ENCODE data around the gene MAFG. TPM values are rescaled to one million over a fixed set of nuclear protein-coding genes. Genes with fewer than 3 reads are reported as not detected.
A peak's percentile ranks its signal among the peaks of the same experiment; 100 is the strongest.

Gene MAFG
- total RNA-seq, 1 experiment from 2014 or later, result 25.2 TPM

GRCh38 chr17:81908793-81909192, 18.7 kb downstream of the MAFG start:
- DNase-seq (ENCODE audit: low read depth in 1 of 2, low spot score in 2 of 2), result no peak
- peaks cover 2% of the 10 kb centered on the region; the same call in 1 of the 2 replicates for H3K9me3 ChIP-seq (replicated peaks)
- H3K36me3 ChIP-seq, result peaks cover 89% of the 10 kb centered on the region
- H3K4me1 ChIP-seq (replicated peaks), result peaks cover 17% of the 10 kb centered on the region
- H3K27ac ChIP-seq, result no peak overlapping the region
- no peak overlapping the region for H3K4me3 ChIP-seq
- H3K27me3 ChIP-seq (replicated peaks), result no peaks in the 10 kb centered on the region

DNA sequence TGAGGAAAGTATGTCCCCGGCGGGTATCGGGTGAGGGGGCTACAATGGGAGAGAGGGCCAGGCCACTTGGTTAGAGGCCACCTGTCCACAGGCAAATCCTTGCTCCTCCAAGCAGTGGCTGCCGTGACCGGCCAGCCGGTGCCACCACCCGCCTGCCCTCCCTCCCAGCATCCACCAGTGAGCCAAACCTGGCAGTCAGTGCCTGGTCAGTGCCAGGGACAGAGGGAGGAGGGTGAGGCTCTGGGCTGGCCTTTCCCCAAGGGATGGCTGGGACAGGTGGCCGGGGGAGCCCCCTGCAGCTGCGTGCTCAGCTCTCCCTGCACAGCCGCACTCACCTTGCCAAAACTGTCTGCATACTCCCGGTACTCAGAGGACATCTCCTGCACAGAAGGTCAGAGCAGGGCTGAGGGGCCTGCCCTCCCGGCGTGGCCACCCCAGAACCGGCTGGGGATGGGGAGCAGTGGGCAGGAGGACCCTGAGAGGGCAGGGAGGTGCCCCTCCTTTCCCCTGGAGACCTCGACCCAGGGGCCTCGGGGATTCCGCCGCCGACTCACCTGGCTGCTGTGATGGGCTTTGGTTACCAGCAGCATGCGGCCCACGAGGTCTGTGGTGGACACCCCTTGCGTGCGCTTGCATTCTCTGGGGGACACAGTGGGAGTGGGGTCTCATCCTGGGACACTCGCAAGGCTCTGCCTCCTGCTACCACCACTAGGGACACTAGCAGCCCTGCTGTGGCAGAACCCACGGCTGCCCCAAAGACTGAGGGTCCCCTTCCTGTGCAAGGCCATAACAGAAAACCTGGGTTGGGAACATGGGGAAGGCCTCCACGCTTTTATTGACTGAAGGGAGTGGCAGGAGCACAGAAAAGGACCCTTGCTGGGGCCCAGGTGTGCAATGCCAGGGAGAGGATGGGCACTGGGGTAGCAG, 20.1 kb downstream of the MAFG start:
- Histone ChIP-seq H3K27me3 (replicated peaks) (no peaks in the 10 kb centered on the region), H3K9me3 (replicated peaks) (peaks cover 2% of the 10 kb centered on the region; the same call in 1 of the 2 replicates), H3K4me3 (no peak overlapping the region), H3K27ac (no peak overlapping the region), H3K36me3 (peaks cover 83% of the 10 kb centered on the region), H3K4me1 (replicated peaks) (peaks cover 22% of the 10 kb centered on the region)
- no peak for DNase-seq (ENCODE audit: low read depth in 1 of 2, low spot score in 2 of 2)

DNA sequence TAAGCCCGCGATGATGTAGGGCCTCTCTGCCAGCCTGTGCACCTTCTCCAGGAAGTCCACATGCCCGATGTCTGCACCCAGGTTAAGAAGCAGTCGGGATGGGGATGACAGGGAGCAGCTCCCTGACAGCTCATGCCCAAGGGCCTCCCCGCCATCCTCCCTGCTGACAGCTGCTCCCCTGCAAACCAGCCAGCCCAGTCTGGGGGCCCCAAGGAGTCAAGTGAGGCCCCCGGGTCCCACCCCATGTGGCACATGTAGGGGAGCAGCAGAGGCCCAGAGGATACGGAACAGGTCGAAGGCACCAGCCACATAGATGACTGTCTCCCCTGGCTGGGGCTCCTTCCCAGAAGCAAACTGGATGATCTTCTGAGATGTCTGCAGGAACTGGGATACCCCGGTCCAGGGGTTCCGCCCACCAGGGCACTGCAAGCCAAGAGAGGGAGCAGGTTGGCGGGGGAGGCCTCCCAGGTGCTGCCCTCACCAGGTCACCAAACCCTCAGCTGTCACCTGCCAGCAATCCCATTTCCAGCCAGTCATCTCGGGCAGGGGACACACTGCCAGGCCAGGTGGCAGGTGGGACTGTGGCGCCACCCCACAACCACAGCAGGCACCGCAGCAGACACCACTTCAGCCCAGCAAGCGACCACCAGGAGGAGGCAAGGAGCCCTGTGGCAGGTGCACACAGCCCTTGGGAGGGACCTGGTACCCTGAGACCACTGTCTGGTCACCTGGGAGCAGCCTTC, 20.9 kb downstream of the MAFG start:
- Histone ChIP-seq H3K4me1 (replicated peaks) (peaks cover 28% of the 10 kb centered on the region), H3K27me3 (replicated peaks) (no peaks in the 10 kb centered on the region), H3K9me3 (replicated peaks) (peaks cover 2% of the 10 kb centered on the region; the same call in 1 of the 2 replicates), H3K4me3 (no peak overlapping the region), H3K27ac (no peak overlapping the region), H3K36me3 (peaks cover 76% of the 10 kb centered on the region)
- no peak for DNase-seq (ENCODE audit: low read depth in 1 of 2, low spot score in 2 of 2)

GRCh38 chr17:81905993-81906392, 21.5 kb downstream of the MAFG start:
- no peak for DNase-seq (ENCODE audit: low read depth in 1 of 2, low spot score in 2 of 2)
- H3K4me1 ChIP-seq (replicated peaks), result peaks cover 28% of the 10 kb centered on the region

GRCh38 chr17:81905424-81905875, 22.1 kb downstream of the MAFG start:
- no peaks in the 10 kb centered on the region for H3K27me3 ChIP-seq (replicated peaks)
- peaks cover 79% of the 10 kb centered on the region for H3K36me3 ChIP-seq
- H3K27ac ChIP-seq, result no peak overlapping the region
- no peaks in the 10 kb centered on the region for H3K9me3 ChIP-seq (replicated peaks)
- peaks cover 25% of the 10 kb centered on the region for H3K4me1 ChIP-seq (replicated peaks)
- DNase-seq (ENCODE audit: low read depth in 1 of 2, low spot score in 2 of 2), result no peak
- no peak overlapping the region for H3K4me3 ChIP-seq

More at GRCh38 chr17:81905993-81906392, 21.5 kb downstream of the MAFG start:
- H3K27ac ChIP-seq, result no peak overlapping the region
- H3K36me3 ChIP-seq, result peaks cover 79% of the 10 kb centered on the region
- H3K27me3 ChIP-seq (replicated peaks), result no peaks in the 10 kb centered on the region
- peaks cover 2% of the 10 kb centered on the region; the same call in 1 of the 2 replicates for H3K9me3 ChIP-seq (replicated peaks)
- H3K4me3 ChIP-seq, result no peak overlapping the region

GRCh38 chr17:81904600-81905423, 22.7 kb downstream of the MAFG start:
- Histone ChIP-seq H3K4me1 (replicated peaks) (peaks cover 25% of the 10 kb centered on the region), H3K9me3 (replicated peaks) (no peaks in the 10 kb centered on the region), H3K27me3 (replicated peaks) (no peaks in the 10 kb centered on the region), H3K27ac (no peak overlapping the region), H3K36me3 (peaks cover 85% of the 10 kb centered on the region), H3K4me3 (no peak overlapping the region)
- no peak for DNase-seq (ENCODE audit: low read depth in 1 of 2, low spot score in 2 of 2)

DNA sequence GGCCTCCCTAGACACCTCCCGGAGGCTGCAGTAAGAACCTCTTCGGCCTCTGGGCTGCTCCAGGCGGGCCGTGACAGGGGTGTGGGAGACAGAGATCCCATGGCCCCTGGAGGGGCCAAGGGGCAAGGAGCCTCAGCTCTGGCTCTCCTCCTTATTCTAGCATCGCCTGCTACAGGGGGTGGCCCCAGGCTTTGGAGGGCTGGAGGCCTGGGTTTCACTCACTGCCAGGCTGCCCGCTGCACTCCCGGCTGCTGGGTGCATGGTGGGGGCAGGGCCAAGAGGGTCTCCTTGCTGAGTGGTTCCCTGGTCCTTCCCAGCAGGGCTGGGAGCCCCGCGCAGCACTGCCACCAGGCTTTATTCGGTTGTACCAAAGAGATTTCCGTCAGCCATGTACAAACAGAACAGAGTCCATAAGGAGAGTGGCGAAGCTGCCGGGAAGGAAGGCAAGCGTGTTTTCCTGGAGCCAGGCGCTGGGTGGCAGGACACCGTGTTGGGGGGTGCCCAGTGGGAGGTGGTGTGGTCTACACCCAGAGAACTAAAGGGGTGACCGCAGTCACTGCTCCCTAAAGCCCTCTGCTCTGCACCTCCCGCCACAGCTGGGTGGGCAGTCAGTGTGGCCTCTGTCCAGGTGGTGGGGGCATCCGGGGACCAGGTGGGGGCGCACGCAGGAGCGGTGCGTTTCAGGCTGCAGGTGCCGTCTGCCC, 23.5 kb downstream of the MAFG start:
- no peaks in the 10 kb centered on the region for H3K9me3 ChIP-seq (replicated peaks)
- peaks cover 33% of the 10 kb centered on the region for H3K4me1 ChIP-seq (replicated peaks)
- no peak overlapping the region for H3K4me3 ChIP-seq
- H3K36me3 ChIP-seq, result peaks cover 88% of the 10 kb centered on the region
- DNase-seq (ENCODE audit: low read depth in 1 of 2, low spot score in 2 of 2), result no peak
- H3K27ac ChIP-seq, result no peak overlapping the region
- H3K27me3 ChIP-seq (replicated peaks), result no peaks in the 10 kb centered on the region

DNA sequence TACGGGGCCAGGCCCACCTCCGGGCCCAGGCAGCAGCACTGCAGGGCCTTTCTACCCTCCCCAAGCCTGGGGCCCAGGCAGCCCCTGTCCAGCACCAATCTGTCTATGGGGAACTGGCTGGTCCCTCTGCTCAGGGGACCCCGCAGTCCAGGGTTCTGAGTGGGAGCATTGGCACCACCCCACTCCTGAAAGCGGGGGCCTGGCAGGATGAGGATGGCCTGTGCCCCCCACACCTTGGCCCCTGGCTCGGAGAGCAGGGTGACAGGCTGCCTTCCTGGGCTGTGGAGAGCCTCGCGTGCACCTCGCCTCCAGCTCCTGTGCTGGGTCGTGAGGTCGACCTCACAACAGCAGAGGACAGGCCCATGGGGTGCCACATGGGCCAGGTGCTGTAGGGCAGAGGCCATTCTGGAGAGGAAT, 24.1 kb downstream of the MAFG start:
- H3K27me3 ChIP-seq (replicated peaks), result no peaks in the 10 kb centered on the region
- H3K4me3 ChIP-seq, result no peak overlapping the region
- DNase-seq (ENCODE audit: low read depth in 1 of 2, low spot score in 2 of 2), result no peak
- no peak overlapping the region for H3K27ac ChIP-seq
- H3K4me1 ChIP-seq (replicated peaks), result peaks cover 37% of the 10 kb centered on the region
- peaks cover 85% of the 10 kb centered on the region for H3K36me3 ChIP-seq
- H3K9me3 ChIP-seq (replicated peaks), result no peaks in the 10 kb centered on the region

DNA sequence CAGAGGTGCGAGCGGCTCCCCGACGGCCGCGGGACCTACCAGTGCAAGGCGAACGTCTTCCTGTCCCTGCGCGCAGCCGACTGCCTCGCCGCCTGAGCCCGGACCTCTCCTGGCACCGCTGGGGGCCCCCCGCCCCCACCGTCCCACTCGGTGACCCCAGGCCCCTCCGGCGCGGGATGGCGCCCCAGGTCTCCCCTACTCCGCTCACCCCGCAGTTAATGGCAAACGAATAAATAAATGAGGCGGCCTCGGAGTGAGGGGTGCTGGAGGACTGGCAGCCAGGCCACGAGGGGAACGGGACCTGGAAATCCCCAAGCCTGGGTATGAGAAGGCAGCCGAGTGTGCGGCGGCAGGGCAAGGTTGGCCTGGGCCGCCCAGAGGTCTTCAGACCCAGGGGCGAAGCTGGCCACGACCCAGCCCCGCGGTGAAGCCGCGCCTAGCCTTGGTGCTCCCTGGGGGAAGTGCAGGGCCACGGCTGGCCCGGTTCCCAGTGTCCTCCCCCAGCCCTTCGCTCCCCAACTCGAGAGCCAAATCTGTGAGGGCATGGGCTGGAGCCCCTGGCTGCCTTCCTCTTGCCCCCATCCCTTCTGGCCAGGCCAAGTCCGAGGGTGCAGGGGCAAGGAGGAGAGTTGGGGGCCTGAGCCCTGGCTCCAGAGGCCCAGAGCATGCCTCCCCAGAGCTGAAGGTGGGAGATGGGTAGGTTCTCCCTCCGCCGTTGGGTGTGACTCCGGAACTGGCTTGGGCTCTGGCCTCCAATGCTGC, 24.7 kb downstream of the MAFG start:
- H3K9me3 ChIP-seq (replicated peaks), result no peaks in the 10 kb centered on the region
- peaks cover 43% of the 10 kb centered on the region for H3K4me1 ChIP-seq (replicated peaks)
- no peak for DNase-seq (ENCODE audit: low read depth in 1 of 2, low spot score in 2 of 2)
- no peaks in the 10 kb centered on the region for H3K27me3 ChIP-seq (replicated peaks)
- no peak overlapping the region for H3K27ac ChIP-seq
- peaks cover 83% of the 10 kb centered on the region for H3K36me3 ChIP-seq
- H3K4me3 ChIP-seq, result no peak overlapping the region

GRCh38 chr17:81902023-81902652, 25.4 kb downstream of the MAFG start, which contains the start of gene NPB:
Gene NPB (plus strand): TSS chr17:81902238. CDS start chr17:81902278, 40 bp downstream.
- no peaks in the 10 kb centered on the region for H3K9me3 ChIP-seq (replicated peaks)
- H3K4me3 ChIP-seq, result 0 out of 2 replicates have a peak within 1 kb of the TSS, but pooled peaks have one; percentile 13
- no peak within 1 kb of the TSS for H3K27ac ChIP-seq
- no peaks in the 10 kb centered on the region for H3K27me3 ChIP-seq (replicated peaks)
- peaks cover 50% of the 10 kb centered on the region for H3K4me1 ChIP-seq (replicated peaks)
- H3K36me3 ChIP-seq, result peaks cover 83% of the 10 kb centered on the region
- DNase-seq (ENCODE audit: low read depth in 1 of 2, low spot score in 2 of 2), result no peak

- Histone ChIP-seq H3K4me1 (replicated peaks) (peaks cover 53% of the 10 kb centered on the region), H3K27ac (no peak overlapping the region), H3K36me3 (peaks cover 83% of the 10 kb centered on the region), H3K4me3 (no peak overlapping the region), H3K27me3 (replicated peaks) (no peaks in the 10 kb centered on the region), H3K9me3 (replicated peaks) (no peaks in the 10 kb centered on the region)
- no peak for DNase-seq (ENCODE audit: low read depth in 1 of 2, low spot score in 2 of 2)
Observed at GRCh38 chr17:81901167-81902022, 26.1 kb downstream of the MAFG start.

Measured in SJSA1 (cell line).